ENCODE measurements around the gene BCKDHA.
"Not testable (repeated sequence)": the region's sequence is repeated elsewhere in the genome, so short reads cannot be mapped to it uniquely, and the experiment has no call there.

The BCKDHA gene

DNA sequence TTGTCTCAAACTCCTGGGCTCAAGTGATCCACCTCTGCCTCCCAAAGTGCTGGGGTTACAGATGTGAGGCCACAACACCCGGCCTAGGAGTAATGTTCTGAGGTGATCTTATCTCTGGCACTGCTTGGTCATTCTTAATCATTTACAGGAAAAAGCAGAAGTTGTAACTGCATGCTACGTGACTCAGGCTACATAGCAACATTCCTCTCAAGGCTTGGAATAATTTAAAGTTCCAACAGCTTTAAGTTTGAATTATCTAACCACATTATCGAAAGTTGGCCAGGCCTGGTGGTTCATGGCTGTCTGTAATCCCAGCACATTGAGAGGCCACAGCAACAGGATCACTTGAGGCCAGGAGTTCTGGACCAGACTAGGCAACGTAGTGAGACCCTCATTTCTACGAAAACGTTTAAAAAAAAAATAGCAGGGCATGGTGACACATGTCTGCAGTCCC lies 29.7 kb upstream of the BCKDHA start:
- DNase-seq (ENCODE audit: low read depth in 2 of 2): peak; percentile 90 to 92
- H3K4me3 ChIP-seq (replicated peaks in 1 of 2; ENCODE audit: low read depth in 2 of 2, low read length in 2 of 2): no peak overlapping the region
- TF ChIP-seq, protein P1, sequence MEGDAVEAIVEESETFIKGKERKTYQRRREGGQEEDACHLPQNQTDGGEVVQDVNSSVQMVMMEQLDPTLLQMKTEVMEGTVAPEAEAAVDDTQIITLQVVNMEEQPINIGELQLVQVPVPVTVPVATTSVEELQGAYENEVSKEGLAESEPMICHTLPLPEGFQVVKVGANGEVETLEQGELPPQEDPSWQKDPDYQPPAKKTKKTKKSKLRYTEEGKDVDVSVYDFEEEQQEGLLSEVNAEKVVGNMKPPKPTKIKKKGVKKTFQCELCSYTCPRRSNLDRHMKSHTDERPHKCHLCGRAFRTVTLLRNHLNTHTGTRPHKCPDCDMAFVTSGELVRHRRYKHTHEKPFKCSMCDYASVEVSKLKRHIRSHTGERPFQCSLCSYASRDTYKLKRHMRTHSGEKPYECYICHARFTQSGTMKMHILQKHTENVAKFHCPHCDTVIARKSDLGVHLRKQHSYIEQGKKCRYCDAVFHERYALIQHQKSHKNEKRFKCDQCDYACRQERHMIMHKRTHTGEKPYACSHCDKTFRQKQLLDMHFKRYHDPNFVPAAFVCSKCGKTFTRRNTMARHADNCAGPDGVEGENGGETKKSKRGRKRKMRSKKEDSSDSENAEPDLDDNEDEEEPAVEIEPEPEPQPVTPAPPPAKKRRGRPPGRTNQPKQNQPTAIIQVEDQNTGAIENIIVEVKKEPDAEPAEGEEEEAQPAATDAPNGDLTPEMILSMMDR (IDR thresholded peaks at IDR 0.05; ENCODE audit: low read depth, low read length): no peak

DNA sequence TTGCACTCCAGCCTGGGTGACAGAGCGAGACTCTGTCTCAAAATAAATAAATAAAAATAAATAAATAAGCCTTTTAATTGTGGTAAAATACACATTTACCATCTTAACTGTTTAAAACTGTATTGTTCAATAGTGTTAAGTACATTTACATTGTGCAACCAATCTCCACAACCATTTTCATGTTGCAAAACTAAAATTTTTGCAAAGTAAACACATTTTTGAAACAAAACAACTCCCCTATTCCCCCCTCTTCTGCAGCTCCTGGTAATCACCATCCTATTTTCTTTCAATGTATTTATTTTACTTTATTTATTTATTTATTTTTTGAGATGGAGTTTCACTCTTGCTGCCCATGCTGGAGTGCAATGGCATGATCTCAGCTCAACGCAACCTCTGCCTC lies 27.8 kb upstream of the BCKDHA start:
- H3K4me3 ChIP-seq (replicated peaks in 1 of 2; ENCODE audit: low read depth in 2 of 2, low read length in 2 of 2): no peak overlapping the region
- no peak for DNase-seq (ENCODE audit: low read depth in 2 of 2)
- TF ChIP-seq, protein P1 (IDR thresholded peaks at IDR 0.05; ENCODE audit: low read depth, low read length): no peak

DNA sequence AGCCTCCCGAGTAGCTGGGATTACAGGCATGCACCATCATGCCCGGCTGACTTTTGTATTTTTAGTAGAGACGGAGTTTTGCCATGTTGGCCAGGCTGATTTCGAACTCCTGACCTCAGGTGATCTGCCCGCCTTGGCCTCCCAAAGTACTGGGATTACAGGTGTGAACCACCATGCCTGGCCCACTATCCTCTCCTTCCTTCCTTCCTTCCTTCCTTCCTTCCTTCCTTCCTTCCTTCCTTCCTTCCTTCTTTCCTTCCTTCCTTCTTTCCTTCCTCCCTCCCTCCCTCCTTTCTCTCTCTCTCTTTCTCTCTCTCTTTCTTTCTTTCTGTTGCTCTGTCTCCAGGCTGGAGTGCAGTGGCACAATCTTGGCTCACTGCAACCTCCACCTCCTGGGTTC lies 26.5 kb upstream of the BCKDHA start:
- not testable (repeated sequence) for DNase-seq (ENCODE audit: low read depth in 2 of 2); H3K4me3 ChIP-seq (replicated peaks in 1 of 2; ENCODE audit: low read depth in 2 of 2, low read length in 2 of 2)

DNA sequence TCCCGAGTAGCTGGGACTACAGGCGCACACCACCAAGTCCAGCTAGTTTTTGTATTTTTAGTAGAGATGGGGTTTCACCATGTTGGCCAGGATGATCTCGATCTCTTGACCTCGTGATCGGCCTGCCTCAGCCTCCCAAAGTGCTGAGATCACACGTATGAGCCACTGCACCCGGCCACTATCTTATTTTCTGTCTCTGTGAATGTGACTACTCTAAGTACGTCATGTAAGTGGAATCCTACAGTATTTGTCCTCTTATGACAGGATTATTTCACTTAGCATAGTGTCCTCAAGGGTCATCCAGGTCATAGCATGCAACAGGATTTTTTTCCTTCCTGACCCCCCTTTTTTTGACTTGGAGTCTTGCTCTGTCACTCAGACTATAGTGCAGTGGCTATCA lies 26.1 kb upstream of the BCKDHA start:
- DNase-seq (ENCODE audit: low read depth in 2 of 2): no peak
- TF ChIP-seq, protein P1 (IDR thresholded peaks at IDR 0.05; ENCODE audit: low read depth, low read length): no peak

DNA sequence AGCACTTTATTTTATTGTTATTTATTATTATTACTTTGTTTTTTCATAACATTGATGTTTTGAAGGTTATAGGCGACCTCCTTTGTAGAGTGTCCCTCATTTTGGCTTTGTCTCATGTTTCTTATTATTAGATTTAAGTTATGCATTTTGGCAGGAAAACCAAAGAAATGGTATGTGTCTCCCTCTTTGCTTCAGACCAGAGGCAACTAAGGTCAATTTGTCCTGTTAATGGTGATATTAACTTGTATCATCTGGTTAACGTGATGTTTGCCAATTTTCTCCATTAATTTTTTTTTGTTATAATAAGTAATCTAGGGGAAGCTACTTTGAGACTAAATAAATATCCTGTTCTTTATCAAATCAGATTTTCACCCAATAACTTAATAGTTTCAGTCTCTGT lies 25.1 kb upstream of the BCKDHA start:
- DNase-seq (ENCODE audit: low read depth in 2 of 2): no peak
- H3K4me3 ChIP-seq (replicated peaks in 1 of 2; ENCODE audit: low read depth in 2 of 2, low read length in 2 of 2): no peak overlapping the region
- TF ChIP-seq, protein P1 (IDR thresholded peaks at IDR 0.05; ENCODE audit: low read depth, low read length): no peak

More for the DNA sequence above, 26.1 kb upstream of the BCKDHA start:
- no peak overlapping the region for H3K4me3 ChIP-seq (replicated peaks in 1 of 2; ENCODE audit: low read depth in 2 of 2, low read length in 2 of 2)

DNA sequence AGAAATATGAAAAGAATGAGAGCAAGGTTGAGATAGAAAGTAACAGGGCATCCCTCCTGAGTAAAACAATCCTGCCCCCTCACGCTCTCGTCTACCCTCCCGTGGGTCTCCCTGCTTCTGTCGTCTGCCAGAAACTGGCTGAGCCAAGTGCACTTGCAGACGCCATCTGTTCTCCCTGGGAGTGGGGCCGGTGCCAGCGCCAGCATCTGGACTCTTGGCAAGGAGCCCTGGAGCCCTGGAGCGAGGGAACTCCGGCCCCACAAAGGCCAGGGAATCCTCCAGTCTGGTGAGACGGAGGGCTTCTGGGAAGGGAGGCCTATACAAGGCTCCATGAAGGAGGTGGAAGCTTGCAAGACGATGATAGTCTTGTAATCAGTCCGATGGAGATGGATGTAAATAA lies 23.6 kb upstream of the BCKDHA start:
- no peak overlapping the region for H3K4me3 ChIP-seq (replicated peaks in 1 of 2; ENCODE audit: low read depth in 2 of 2, low read length in 2 of 2)
- DNase-seq (ENCODE audit: low read depth in 2 of 2): peak; percentile 87 to 96
- TF ChIP-seq, protein P1 (IDR thresholded peaks at IDR 0.05; ENCODE audit: low read depth, low read length): no peak

DNA sequence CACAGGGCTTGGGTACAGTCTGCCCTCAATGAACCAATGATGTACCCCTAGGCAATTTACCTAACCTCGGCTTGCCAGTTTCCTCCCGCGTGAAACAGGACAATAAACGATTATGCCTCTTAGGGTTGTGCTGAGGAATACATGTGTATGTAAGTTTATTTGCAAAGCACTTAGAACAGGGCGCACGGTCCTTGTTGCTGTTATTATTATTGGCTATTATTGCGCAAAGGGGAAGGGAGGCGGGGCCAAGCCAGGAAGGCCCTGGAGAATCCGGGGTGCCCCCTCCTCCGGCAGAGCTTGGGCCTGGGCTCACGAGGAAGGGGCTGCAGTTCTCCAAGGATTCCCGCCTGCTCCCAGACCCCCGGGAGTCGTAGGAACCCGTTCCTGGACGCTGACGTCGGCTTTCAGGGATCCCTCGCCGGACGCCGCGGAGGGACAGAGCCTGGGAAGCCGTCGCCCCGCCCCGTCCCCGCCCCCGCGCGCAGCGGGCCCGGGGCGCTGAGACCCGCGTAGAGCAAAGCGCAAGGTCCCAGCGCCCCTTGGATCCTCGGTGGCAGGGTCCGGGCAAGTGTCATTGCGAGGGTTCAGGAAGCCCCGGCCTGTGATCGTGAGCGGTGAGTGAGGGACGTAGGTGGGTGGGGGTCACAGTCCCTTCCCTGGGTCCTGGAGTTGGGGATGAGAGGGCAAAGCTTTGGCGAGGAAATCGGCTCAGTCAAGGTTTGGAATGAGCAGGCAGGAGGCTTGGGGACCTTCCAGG lies 21.2 kb upstream of the BCKDHA start, which contains the start of gene TMEM91:
Gene TMEM91, plus strand, starts transcription at position 293 of the 757 bp plus-strand sequence. CDS start 1,777 bp downstream, outside the sequence.
- TF ChIP-seq, protein P1 (IDR thresholded peaks at IDR 0.05; ENCODE audit: low read depth, low read length): no peak
- peak within 1 kb of the TSS; percentile 58 to 62 for H3K4me3 ChIP-seq (replicated peaks in 1 of 2; ENCODE audit: low read depth in 2 of 2, low read length in 2 of 2)
- DNase-seq (ENCODE audit: low read depth in 2 of 2): peak; percentile 42
